Measurements from ENCODE around the gene SMOC1.

The SMOC1 gene

GRCh38 chr14:69951935-69952334, 72.7 kb downstream of the SMOC1 start:
- no peak for TF ChIP-seq CTCF (IDR thresholded peaks at IDR 0.05)
- peak overlapping the region in 1 of 2 donors; percentile 43 for H3K27ac ChIP-seq

GRCh38 chr14:69953266-69953915, 74.2 kb downstream of the SMOC1 start:
- H3K27me3 ChIP-seq = no peaks in the 10 kb centered on the region
- no peaks in the 10 kb centered on the region for H3K36me3 ChIP-seq
- H3K4me3 ChIP-seq = no peak overlapping the region
- peak overlapping the region; percentile 36 to 43 for H3K27ac ChIP-seq
- intact Hi-C loops (cut with DNase I; ENCODE audit: low total_unique reads) = no loop called here
- no peak for TF ChIP-seq CTCF (IDR thresholded peaks at IDR 0.05)
- no peak for DNase-seq
- H3K9me3 ChIP-seq = no peaks in the 10 kb centered on the region
- H3K4me1 ChIP-seq = peaks cover 0 to 5% (median 0%) of the 10 kb centered on the region in 4 donors

More at GRCh38 chr14:69951935-69952334, 72.7 kb downstream of the SMOC1 start:
- intact Hi-C loops (cut with DNase I; ENCODE audit: low total_unique reads) = no loop called here
- H3K36me3 ChIP-seq = no peaks in the 10 kb centered on the region
- H3K4me3 ChIP-seq = no peak overlapping the region
- no peaks in the 10 kb centered on the region for H3K9me3 ChIP-seq
- no peaks in the 10 kb centered on the region for H3K27me3 ChIP-seq
- peaks cover 0 to 5% (median 0%) of the 10 kb centered on the region in 4 donors for H3K4me1 ChIP-seq
- no peak for DNase-seq

- Histone ChIP-seq H3K9me3 (no peaks in the 10 kb centered on the region), H3K27ac (no peak overlapping the region), H3K4me1 (peaks cover 0 to 5% (median 0%) of the 10 kb centered on the region in 4 donors), H3K27me3 (no peaks in the 10 kb centered on the region), H3K4me3 (no peak overlapping the region), H3K36me3 (no peaks in the 10 kb centered on the region)
- no peak for TF ChIP-seq CTCF (IDR thresholded peaks at IDR 0.05)
- no peak for DNase-seq
- intact Hi-C loops (cut with DNase I; ENCODE audit: low total_unique reads) = no loop called here
These were observed 76.9 kb downstream of the SMOC1 start for GRCh38 chr14:69955855-69956845.

- TF ChIP-seq CTCF (IDR thresholded peaks at IDR 0.05) = no peak
- Histone ChIP-seq H3K4me3 (no peak overlapping the region), H3K4me1 (peaks cover 0 to 5% (median 0%) of the 10 kb centered on the region in 4 donors), H3K36me3 (no peaks in the 10 kb centered on the region), H3K27me3 (no peaks in the 10 kb centered on the region), H3K27ac (no peak overlapping the region), H3K9me3 (no peaks in the 10 kb centered on the region)
- intact Hi-C loops (cut with DNase I; ENCODE audit: low total_unique reads) = no loop called here
- no peak for DNase-seq
These were observed 77.8 kb downstream of the SMOC1 start for GRCh38 chr14:69956970-69957369.

- intact Hi-C loops (cut with DNase I; ENCODE audit: low total_unique reads) = no loop called here
- Histone ChIP-seq H3K27me3 (no peaks in the 10 kb centered on the region), H3K27ac (no peak overlapping the region), H3K36me3 (no peaks in the 10 kb centered on the region), H3K4me1 (peaks cover 0 to 5% (median 0%) of the 10 kb centered on the region in 4 donors), H3K9me3 (no peaks in the 10 kb centered on the region), H3K4me3 (no peak overlapping the region)
- no peak for TF ChIP-seq CTCF (IDR thresholded peaks at IDR 0.05)
- DNase-seq = no peak
These were observed 78.8 kb downstream of the SMOC1 start for GRCh38 chr14:69957986-69958385.
